Measurements from ENCODE around the gene GABRA4. TPM values are rescaled to one million over a fixed set of nuclear protein-coding genes. Genes with fewer than 3 reads are reported as not detected.

The GABRA4 gene
- total RNA-seq: 1 to 10 TPM in 1 of 4 donors, under 1 TPM in 3; under 0.01 to 1.3 (median 0.12) TPM

GRCh38 chr4:46993075-46994006 lies at the start of gene GABRA4:
GABRA4 (minus strand) TSS chr4:46993581; CDS start chr4:46993424, 157 bp downstream.
- H3K27me3 ChIP-seq: peaks cover 39% of the 10 kb centered on the region

GRCh38 chr4:47040828-47041227 lies 47.4 kb upstream of the GABRA4 start:
- Histone ChIP-seq H3K4me1 (no peaks in the 10 kb centered on the region), H3K36me3 (no peaks in the 10 kb centered on the region), H3K27me3 (no peaks in the 10 kb centered on the region), H3K9me3 (no peaks in the 10 kb centered on the region), H3K27ac (no peak overlapping the region), H3K4me3 (no peak overlapping the region)
- WGBS, 2 donors (ENCODE audit: low coverage in 1 of 2): 82 to 86% methylated on average over 3 of the region's 3 CpGs
- ATAC-seq: no peak
- TF ChIP-seq POLR2A (IDR thresholded peaks at IDR 0.05): no peak
- TF ChIP-seq CTCF (IDR thresholded peaks at IDR 0.05): no peak
- TF ChIP-seq POLR2AphosphoS5 (IDR thresholded peaks at IDR 0.05): no peak
- TF ChIP-seq EP300 (IDR thresholded peaks at IDR 0.05): no peak

More at GRCh38 chr4:46993075-46994006, at the start of gene GABRA4:
- H3K9me3 ChIP-seq: no peaks in the 10 kb centered on the region
- no peak for ATAC-seq
- no peak within 1 kb of the TSS for H3K27ac ChIP-seq
- 3 to 4% methylated on average over 13 to 35 of the region's 67 CpGs for WGBS, 2 donors (ENCODE audit: low coverage in 1 of 2)
- no peaks in the 10 kb centered on the region for H3K36me3 ChIP-seq
- peaks cover 0 to 16% (median 9%) of the 10 kb centered on the region in 3 donors for H3K4me1 ChIP-seq
- H3K4me3 ChIP-seq: peak within 1 kb of the TSS in 1 of 2 donors; percentile 38
- no peak for TF ChIP-seq POLR2AphosphoS5 (IDR thresholded peaks at IDR 0.05)
- TF ChIP-seq CTCF (IDR thresholded peaks at IDR 0.05): no peak
- TF ChIP-seq EP300 (IDR thresholded peaks at IDR 0.05): no peak
- no peak for TF ChIP-seq POLR2A (IDR thresholded peaks at IDR 0.05)

GRCh38 chr4:47038263-47038662 lies 44.9 kb upstream of the GABRA4 start:
- TF ChIP-seq POLR2AphosphoS5 (IDR thresholded peaks at IDR 0.05) (no peak), CTCF (IDR thresholded peaks at IDR 0.05) (no peak), EP300 (IDR thresholded peaks at IDR 0.05) (no peak), POLR2A (IDR thresholded peaks at IDR 0.05) (no peak)
- Histone ChIP-seq H3K4me3 (no peak overlapping the region), H3K27ac (no peak overlapping the region), H3K4me1 (no peaks in the 10 kb centered on the region), H3K9me3 (no peaks in the 10 kb centered on the region), H3K36me3 (no peaks in the 10 kb centered on the region), H3K27me3 (peaks cover under 1% of the 10 kb centered on the region)
- WGBS, 2 donors (ENCODE audit: low coverage in 1 of 2): 50 to 60% methylated on average over 1 of the region's 1 CpG
- no peak for ATAC-seq

- no peak overlapping the region for H3K27ac ChIP-seq
- H3K4me1 ChIP-seq: peaks cover 0 to 19% (median 9%) of the 10 kb centered on the region in 3 donors
- peak overlapping the region in 1 of 2 donors; percentile 45 for H3K4me3 ChIP-seq
- H3K27me3 ChIP-seq: peaks cover 27% of the 10 kb centered on the region
- ATAC-seq: peak; percentile 80
- WGBS, 2 donors (ENCODE audit: low coverage in 1 of 2): 15 to 50% methylated on average over 2 to 7 of the region's 47 CpGs
- TF ChIP-seq CTCF (IDR thresholded peaks at IDR 0.05): peak in 3 of 4 experiments; percentile 31 to 51 (median 32)
- no peak for TF ChIP-seq EP300 (IDR thresholded peaks at IDR 0.05)
- no peak for TF ChIP-seq POLR2AphosphoS5 (IDR thresholded peaks at IDR 0.05)
- no peak for TF ChIP-seq POLR2A (IDR thresholded peaks at IDR 0.05)
- no peaks in the 10 kb centered on the region for H3K9me3 ChIP-seq
- no peaks in the 10 kb centered on the region for H3K36me3 ChIP-seq
These were observed 39.2 kb upstream of the GABRA4 start for GRCh38 chr4:47032405-47033106.
